Effector memory CD8-positive, alpha-beta T cell (primary cell): ENCODE data around the gene PRKCE.

Source experiments
- ATAC-seq: fragments of 150-1000 bp; cut with Tn5 transposase; replicated peaks from 2 replicates; pipeline ENCODE4 v1.10.0; 2021; ENCODE audit warnings: mild to moderate bottlenecking, moderate library complexity
- DNase-seq, 3 experiments: peaks; one replicate each; pipeline ENCODE4 v3.0.0; 2021
- H3K27ac Mint-ChIP-seq, 2 donors: one replicate each; pipeline ENCODE4 v1.8.0; 2022; ENCODE audit warnings: mild to moderate bottlenecking in 2 of 2, mixed read lengths in 2 of 2, moderate library complexity in 2 of 2
- H3K27me3 Mint-ChIP-seq, 2 donors: one replicate each; pipeline ENCODE4 v1.8.0; 2022; ENCODE audit warnings: mixed read lengths in 2 of 2
- H3K36me3 Mint-ChIP-seq: one replicate; pipeline ENCODE4 v1.8.0; 2022; ENCODE audit warnings: mild to moderate bottlenecking, moderate library complexity, mixed read lengths; ENCODE audit not compliant: insufficient read depth
- H3K4me1 Mint-ChIP-seq, 2 donors: one replicate each; pipeline ENCODE4 v1.8.0; 2022; ENCODE audit warnings: low read depth in 2 of 2, mixed read lengths in 2 of 2
- H3K4me3 Mint-ChIP-seq, 2 donors: one replicate each; pipeline ENCODE4 v1.8.0; 2022; ENCODE audit warnings: mild to moderate bottlenecking in 2 of 2, mixed read lengths in 2 of 2, moderate library complexity in 2 of 2
- H3K9me3 Mint-ChIP-seq, 2 donors: one replicate each; pipeline ENCODE4 v1.8.0; 2022; ENCODE audit warnings: mixed read lengths in 2 of 2

PRKCE gene

DNA sequence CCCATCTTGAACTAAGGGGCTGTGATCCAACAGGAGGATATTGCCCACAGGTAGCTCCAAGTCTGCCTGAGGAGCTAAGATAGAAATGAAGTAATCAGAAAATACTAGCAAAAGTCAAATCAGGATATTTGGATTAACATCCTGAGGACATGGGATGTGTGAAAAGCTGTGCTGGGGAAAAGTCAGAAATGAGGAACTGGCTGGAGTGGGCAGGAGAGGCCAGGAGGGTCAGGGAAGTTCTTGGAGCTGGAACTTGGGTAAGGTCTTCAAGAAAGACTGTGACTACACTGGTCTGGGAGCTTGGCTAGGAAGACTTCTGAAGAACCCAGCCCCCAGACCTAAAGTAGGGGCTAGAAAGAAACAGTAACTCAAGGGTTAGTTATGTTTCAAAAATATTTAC is 250.9 kb downstream of the PRKCE start:
- Mint-ChIP-seq H3K27ac (no peak overlapping the region), H3K4me3 (no peak overlapping the region)

GRCh38 chr2:45902781-45903375 is 251.4 kb downstream of the PRKCE start:
- Mint-ChIP-seq H3K27me3 (no peaks in the 10 kb centered on the region), H3K27ac (no peak overlapping the region), H3K4me3 (no peak overlapping the region), H3K9me3 (no peaks in the 10 kb centered on the region), H3K4me1 (peaks cover 2 to 3% of the 10 kb centered on the region in 2 donors), H3K36me3 (peaks cover 3% of the 10 kb centered on the region)
- ATAC-seq (no peak), DNase-seq (no peak)

More for the DNA sequence above, 250.9 kb downstream of the PRKCE start:
- DNase-seq: no peak
- peaks cover 3% of the 10 kb centered on the region for H3K36me3 Mint-ChIP-seq
- H3K9me3 Mint-ChIP-seq: no peaks in the 10 kb centered on the region
- no peak for ATAC-seq
- no peaks in the 10 kb centered on the region for H3K27me3 Mint-ChIP-seq
- H3K4me1 Mint-ChIP-seq: peaks cover 2 to 3% of the 10 kb centered on the region in 2 donors

GRCh38 chr2:45904267-45904945 is 252.9 kb downstream of the PRKCE start:
- H3K36me3 Mint-ChIP-seq: peaks cover 3% of the 10 kb centered on the region
- H3K4me1 Mint-ChIP-seq: peaks cover 2 to 4% of the 10 kb centered on the region in 2 donors
- H3K4me3 Mint-ChIP-seq: no peak overlapping the region
- H3K27me3 Mint-ChIP-seq: no peaks in the 10 kb centered on the region
- H3K27ac Mint-ChIP-seq: no peak overlapping the region
- no peak for ATAC-seq
- DNase-seq: no peak
- H3K9me3 Mint-ChIP-seq: no peaks in the 10 kb centered on the region

DNA sequence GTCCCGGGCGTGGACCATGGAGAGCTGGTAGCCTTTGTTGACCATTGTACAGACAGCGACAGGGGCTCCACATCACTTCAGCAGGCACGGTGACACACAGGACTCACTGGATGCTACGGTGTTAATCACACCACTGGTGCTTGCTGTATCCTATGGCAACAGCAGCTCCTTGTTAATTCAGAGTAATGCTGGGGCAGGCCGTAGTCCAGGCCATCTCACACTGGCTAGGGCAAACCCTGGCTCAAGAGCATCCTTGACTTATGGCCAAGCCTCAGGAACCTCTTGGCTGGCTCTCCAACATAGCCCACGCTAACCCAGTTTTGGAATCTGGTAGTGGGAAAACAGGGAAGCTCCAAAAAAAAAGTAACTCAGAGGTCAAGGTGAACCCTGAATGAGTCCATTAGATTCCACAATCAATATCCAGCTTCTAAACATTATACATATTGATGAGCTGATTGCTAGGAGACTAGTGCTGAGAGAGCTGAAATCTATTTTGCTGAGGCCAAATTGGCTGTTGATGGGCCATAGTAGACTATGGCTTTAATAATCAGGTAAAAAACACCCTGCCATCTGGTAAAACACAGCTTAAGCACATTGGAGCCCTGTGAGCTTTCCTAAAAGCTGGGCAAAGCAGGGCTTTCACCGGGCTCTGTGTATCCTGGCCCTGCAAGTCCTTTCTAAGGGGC is 253.6 kb downstream of the PRKCE start:
- no peak overlapping the region for H3K4me3 Mint-ChIP-seq

GRCh38 chr2:45905632-45905958 is 254.1 kb downstream of the PRKCE start:
- H3K27ac Mint-ChIP-seq: no peak overlapping the region
- H3K27me3 Mint-ChIP-seq: no peaks in the 10 kb centered on the region
- no peaks in the 10 kb centered on the region for H3K9me3 Mint-ChIP-seq
- H3K36me3 Mint-ChIP-seq: peaks cover 3% of the 10 kb centered on the region
- no peak overlapping the region for H3K4me3 Mint-ChIP-seq
- ATAC-seq (no peak), DNase-seq (no peak)
- H3K4me1 Mint-ChIP-seq: peaks cover 7 to 15% of the 10 kb centered on the region in 2 donors

More for the DNA sequence above, 253.6 kb downstream of the PRKCE start:
- H3K36me3 Mint-ChIP-seq: peaks cover 3% of the 10 kb centered on the region
- no peak for ATAC-seq
- no peaks in the 10 kb centered on the region for H3K27me3 Mint-ChIP-seq
- DNase-seq: no peak
- H3K4me1 Mint-ChIP-seq: peaks cover 7 to 11% of the 10 kb centered on the region in 2 donors
- H3K9me3 Mint-ChIP-seq: no peaks in the 10 kb centered on the region
- no peak overlapping the region for H3K27ac Mint-ChIP-seq

DNA sequence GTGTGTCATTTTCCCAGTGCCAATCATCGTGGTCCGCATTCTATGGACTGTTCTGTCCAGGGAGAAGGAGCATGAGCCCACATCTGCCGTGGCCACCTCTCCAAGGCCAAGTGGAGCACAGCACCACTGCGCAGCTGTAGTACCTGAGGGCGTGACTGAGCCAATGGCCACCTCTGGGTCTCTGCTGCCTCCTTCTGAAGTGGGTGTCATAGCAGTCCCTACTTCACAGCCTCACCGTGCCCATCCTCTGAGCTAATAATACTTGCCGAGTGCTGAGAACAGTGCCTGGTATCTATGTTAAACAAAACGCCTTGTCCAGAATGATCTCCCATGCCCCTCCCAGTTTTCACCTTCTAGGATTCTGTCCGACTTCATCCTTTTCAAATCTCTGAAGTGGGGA is 256.1 kb downstream of the PRKCE start:
- Mint-ChIP-seq H3K4me3 (no peak overlapping the region), H3K27ac (no peak overlapping the region), H3K36me3 (peaks cover 3% of the 10 kb centered on the region), H3K4me1 (peaks cover 8 to 17% of the 10 kb centered on the region in 2 donors), H3K9me3 (no peaks in the 10 kb centered on the region), H3K27me3 (no peaks in the 10 kb centered on the region)
- no peak for DNase-seq
- no peak for ATAC-seq

- Mint-ChIP-seq H3K4me1 (peaks cover 8 to 17% of the 10 kb centered on the region in 2 donors), H3K36me3 (peaks cover 3% of the 10 kb centered on the region), H3K4me3 (no peak overlapping the region), H3K27ac (no peak overlapping the region), H3K9me3 (no peaks in the 10 kb centered on the region), H3K27me3 (no peaks in the 10 kb centered on the region)
- DNase-seq (no peak), ATAC-seq (no peak)
Observed at GRCh38 chr2:45908316-45909170, 257.1 kb downstream of the PRKCE start.

DNA sequence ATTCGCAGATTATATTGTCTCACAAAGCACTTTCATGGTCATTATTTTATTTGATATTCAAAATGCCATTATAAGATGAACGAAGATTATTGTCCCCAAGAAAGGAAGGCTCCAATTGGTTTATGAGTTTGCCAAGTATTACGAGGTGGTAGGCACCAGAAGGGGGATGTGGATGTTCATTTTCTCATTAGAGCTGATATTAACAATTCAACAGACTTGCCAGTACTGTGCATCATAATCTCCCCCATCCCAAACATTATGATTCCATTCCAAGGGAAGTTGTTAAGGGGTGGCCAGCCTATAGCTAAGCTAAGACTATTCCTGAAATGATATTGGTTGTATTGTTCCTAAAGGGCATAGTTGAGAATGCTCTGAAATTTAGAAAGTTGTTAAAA is 257.7 kb downstream of the PRKCE start:
- no peaks in the 10 kb centered on the region for H3K9me3 Mint-ChIP-seq
- H3K4me3 Mint-ChIP-seq: no peak overlapping the region

DNA sequence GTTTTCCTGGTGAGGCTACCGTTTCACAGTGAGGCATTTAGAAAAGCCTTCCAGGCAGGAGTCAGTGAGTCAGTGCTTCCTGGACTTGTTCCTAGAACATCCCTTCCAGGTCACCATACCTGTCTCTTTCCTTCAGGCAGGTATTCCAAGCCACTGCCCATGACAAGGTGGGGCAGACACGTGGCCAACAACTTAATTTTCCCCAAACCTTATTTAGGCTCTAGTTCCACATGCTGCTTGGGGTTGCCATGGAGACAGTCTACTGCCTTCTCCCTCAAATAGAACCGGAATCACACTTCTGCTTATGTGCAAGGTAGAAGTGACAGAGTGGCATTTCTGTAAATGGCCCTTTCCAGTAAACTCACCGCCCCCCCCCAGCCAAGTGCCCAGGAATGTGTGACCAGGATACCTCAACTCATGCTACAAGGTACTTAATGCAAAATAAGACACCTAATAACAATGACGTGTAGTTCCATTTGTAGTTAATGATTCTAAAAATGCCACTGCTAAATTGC is 258.3 kb downstream of the PRKCE start:
- Mint-ChIP-seq H3K9me3 (no peaks in the 10 kb centered on the region), H3K36me3 (peaks cover 3% of the 10 kb centered on the region), H3K27ac (no peak overlapping the region), H3K4me3 (no peak overlapping the region), H3K4me1 (peaks cover 8 to 17% of the 10 kb centered on the region in 2 donors), H3K27me3 (no peaks in the 10 kb centered on the region)
- DNase-seq (no peak), ATAC-seq (peak; percentile 21)

More for the DNA sequence above, 257.7 kb downstream of the PRKCE start:
- Mint-ChIP-seq H3K27ac (no peak overlapping the region), H3K36me3 (peaks cover 3% of the 10 kb centered on the region), H3K27me3 (no peaks in the 10 kb centered on the region), H3K4me1 (peaks cover 8 to 17% of the 10 kb centered on the region in 2 donors)
- ATAC-seq: no peak
- DNase-seq: no peak

DNA sequence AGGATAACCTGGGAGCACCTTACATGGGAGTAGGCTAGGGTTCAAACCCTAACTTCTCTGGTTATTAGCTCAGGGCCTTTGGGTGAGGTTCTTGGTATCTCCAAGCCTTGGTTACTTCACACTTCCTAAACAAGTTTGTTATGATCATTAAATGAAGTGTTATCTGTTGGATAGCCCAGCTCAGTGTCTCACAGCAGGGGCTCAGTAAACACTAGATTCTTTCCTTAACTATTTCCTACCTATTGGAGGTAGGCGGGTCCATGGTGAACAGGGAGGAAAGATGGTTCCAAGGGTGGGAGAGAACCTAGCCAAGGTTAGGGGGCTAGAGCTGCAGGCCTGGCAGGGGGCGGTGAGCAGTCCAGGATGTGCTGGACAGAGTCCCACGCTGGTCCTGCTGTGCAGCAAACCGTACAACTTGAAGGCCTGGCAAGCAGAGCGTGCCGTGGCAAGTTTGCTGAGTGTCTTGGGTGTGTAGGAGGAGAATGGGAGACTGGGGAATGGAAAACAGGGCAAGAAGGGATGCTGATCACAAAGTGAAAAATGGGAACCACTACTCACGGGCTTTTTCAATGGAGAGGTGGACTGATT is 259.1 kb downstream of the PRKCE start:
- no peak overlapping the region for H3K27ac Mint-ChIP-seq
- H3K4me3 Mint-ChIP-seq: no peak overlapping the region

DNA sequence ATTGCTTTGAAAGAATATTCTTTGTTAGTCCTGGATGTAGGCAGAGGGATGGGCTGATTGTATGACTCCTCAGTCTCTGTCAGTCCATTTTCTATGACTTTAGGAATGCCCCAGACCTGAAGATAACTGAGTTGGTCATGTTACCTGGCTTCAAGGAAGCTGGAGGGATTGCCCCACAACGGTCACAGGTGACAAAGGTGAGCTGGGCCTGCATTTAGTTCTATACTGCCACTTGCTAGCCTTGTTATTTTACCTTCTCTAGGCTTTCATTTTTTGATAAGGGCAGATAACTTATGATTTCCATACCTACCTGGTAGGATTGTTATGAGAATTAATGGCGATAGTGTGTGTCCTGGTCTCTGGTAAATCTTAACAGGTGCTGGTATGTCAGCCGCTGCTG is 260.1 kb downstream of the PRKCE start:
- no peak for ATAC-seq
- H3K27ac Mint-ChIP-seq: no peak overlapping the region

More for the DNA sequence above, 259.1 kb downstream of the PRKCE start:
- Mint-ChIP-seq H3K9me3 (no peaks in the 10 kb centered on the region), H3K36me3 (peaks cover 3% of the 10 kb centered on the region), H3K4me1 (peaks cover 10 to 17% of the 10 kb centered on the region in 2 donors), H3K27me3 (no peaks in the 10 kb centered on the region)
- ATAC-seq: no peak
- DNase-seq: no peak

GRCh38 chr2:45912109-45912508 is 260.6 kb downstream of the PRKCE start:
- DNase-seq: no peak
- H3K36me3 Mint-ChIP-seq: no peaks in the 10 kb centered on the region
- H3K27me3 Mint-ChIP-seq: no peaks in the 10 kb centered on the region
- no peaks in the 10 kb centered on the region for H3K9me3 Mint-ChIP-seq
- H3K4me1 Mint-ChIP-seq: peaks cover 12 to 14% of the 10 kb centered on the region in 2 donors
- H3K4me3 Mint-ChIP-seq: no peak overlapping the region
- ATAC-seq: no peak
- H3K27ac Mint-ChIP-seq: no peak overlapping the region

More for the DNA sequence above, 260.1 kb downstream of the PRKCE start:
- Mint-ChIP-seq H3K27me3 (no peaks in the 10 kb centered on the region), H3K4me1 (peaks cover 12 to 17% of the 10 kb centered on the region in 2 donors), H3K9me3 (no peaks in the 10 kb centered on the region), H3K4me3 (no peak overlapping the region), H3K36me3 (peaks cover 3% of the 10 kb centered on the region)
- DNase-seq: no peak

DNA sequence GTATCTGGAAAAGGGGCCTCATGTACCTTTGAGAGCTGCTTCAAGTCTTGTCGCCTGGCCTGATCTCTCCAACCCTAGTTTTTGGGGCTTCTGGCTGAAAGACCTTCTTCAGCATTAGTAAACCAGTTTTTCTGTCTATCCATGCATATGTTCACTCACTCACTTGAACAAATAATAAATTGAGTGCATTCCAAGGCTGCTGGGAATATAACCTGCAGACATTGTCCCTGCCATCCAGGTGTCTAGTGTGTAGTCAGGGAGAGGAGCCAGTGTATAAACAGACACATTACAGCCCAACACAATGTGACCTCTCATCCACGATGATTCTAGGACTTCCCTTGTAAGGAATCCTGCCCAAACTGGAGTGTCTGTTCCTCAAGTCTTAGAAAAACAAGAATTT is 262.1 kb downstream of the PRKCE start:
- DNase-seq: no peak
- no peak for ATAC-seq
- Mint-ChIP-seq H3K36me3 (no peaks in the 10 kb centered on the region), H3K4me3 (no peak overlapping the region), H3K4me1 (peaks cover 12 to 14% of the 10 kb centered on the region in 2 donors), H3K27me3 (no peaks in the 10 kb centered on the region), H3K27ac (no peak overlapping the region), H3K9me3 (no peaks in the 10 kb centered on the region)
